ENCODE measurements around the gene NMB. TPM values are rescaled to one million over a fixed set of nuclear protein-coding genes. Genes with fewer than 3 reads are reported as not detected.
"Not testable (repeated sequence)": the region's sequence is repeated elsewhere in the genome, so short reads cannot be mapped to it uniquely, and the experiment has no call there.

NMB gene
- total RNA-seq, 1 donor from 2014 or later, result 17.4 TPM

DNA sequence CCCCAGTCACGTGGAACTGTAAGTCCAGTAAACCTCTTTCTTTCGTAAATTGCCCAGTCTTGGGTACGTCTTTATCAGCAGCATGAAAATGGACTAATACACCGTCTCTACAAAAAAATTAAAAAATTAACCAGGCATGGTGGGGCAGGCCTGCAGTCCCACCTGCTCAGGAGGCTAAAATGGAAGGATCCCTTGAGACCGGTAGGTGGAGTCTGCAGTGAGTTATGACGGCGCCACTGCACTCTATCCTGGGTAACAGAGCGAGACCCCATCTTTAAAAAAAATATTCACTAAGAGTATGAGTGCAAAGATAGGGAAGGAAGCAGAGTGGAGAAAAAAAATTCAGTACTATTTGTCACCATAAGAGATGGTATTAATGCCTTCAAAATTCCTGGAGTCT lies 32.3 kb upstream of the NMB start:
- H3K4me3 ChIP-seq (ENCODE audit: low read depth, low read length), result no peak overlapping the region
- no peak for DNase-seq (ENCODE audit: low read depth)
- TF ChIP-seq, protein P1, sequence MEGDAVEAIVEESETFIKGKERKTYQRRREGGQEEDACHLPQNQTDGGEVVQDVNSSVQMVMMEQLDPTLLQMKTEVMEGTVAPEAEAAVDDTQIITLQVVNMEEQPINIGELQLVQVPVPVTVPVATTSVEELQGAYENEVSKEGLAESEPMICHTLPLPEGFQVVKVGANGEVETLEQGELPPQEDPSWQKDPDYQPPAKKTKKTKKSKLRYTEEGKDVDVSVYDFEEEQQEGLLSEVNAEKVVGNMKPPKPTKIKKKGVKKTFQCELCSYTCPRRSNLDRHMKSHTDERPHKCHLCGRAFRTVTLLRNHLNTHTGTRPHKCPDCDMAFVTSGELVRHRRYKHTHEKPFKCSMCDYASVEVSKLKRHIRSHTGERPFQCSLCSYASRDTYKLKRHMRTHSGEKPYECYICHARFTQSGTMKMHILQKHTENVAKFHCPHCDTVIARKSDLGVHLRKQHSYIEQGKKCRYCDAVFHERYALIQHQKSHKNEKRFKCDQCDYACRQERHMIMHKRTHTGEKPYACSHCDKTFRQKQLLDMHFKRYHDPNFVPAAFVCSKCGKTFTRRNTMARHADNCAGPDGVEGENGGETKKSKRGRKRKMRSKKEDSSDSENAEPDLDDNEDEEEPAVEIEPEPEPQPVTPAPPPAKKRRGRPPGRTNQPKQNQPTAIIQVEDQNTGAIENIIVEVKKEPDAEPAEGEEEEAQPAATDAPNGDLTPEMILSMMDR (conservative IDR thresholded peaks at IDR 0.05; ENCODE audit: low read depth, low read length), result no peak

DNA sequence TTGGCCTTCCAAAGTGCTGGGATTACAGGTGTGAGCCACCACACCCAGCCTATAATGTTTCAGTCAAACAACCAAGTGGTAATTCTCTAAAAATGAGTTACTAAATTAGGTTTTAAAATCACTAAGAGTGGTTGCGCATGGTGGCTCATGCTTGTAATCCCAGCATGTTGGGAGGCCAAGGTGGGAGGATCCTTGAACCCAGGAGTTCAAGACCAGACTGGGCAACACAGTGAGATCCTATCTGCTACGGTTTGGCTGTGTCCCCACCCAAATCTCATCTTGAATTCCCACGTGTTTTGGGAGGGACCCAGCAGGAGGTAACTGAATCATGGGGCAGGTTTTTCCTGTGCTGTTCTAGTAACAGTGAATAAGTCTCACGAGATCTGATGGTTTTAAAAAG lies 31.9 kb upstream of the NMB start:
- H3K4me3 ChIP-seq (ENCODE audit: low read depth, low read length), result no peak overlapping the region
- TF ChIP-seq, protein P1 (conservative IDR thresholded peaks at IDR 0.05; ENCODE audit: low read depth, low read length), result no peak
- no peak for DNase-seq (ENCODE audit: low read depth)

DNA sequence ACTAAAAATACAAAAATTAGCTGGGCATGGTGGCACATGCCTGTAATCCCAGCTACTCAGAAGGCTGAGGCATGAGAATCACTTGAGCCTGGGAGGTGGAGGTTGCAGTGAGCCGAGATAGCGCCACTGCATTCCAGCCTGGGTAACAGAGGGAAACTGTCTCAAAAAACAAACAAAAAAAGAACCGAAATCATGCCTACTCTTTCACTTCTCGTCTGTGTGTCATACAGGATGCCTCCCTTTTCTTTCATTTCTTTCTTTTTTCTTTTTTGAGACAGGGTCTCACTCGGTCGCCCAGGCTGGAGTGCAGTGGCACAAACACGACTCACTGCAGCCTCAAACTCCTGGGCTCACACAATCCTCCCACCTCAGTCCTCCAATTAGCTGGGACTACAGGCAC lies 28.4 kb upstream of the NMB start:
- not testable (repeated sequence) for H3K4me3 ChIP-seq (ENCODE audit: low read depth, low read length); DNase-seq (ENCODE audit: low read depth)

DNA sequence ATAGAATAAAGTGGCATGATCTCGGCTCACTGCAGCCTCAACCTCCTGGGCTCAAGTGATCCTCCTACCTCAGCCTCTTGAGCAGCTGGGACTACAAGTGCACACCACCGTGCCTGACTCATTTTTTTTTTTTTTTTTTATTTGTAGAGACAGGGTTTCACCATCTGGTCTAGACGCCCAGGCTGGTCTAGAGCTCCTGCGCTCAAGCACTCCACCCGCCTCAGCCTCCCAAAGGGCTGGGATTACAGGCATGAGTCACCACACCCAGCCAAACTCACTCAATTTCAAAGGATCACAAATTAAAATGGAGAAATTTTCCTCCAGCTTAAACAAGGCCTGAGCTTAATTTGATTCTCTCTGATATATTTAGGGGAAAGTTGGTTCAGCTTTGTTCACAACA lies 27.3 kb upstream of the NMB start:
- H3K4me3 ChIP-seq (ENCODE audit: low read depth, low read length), result no peak overlapping the region
- no peak for DNase-seq (ENCODE audit: low read depth)

DNA sequence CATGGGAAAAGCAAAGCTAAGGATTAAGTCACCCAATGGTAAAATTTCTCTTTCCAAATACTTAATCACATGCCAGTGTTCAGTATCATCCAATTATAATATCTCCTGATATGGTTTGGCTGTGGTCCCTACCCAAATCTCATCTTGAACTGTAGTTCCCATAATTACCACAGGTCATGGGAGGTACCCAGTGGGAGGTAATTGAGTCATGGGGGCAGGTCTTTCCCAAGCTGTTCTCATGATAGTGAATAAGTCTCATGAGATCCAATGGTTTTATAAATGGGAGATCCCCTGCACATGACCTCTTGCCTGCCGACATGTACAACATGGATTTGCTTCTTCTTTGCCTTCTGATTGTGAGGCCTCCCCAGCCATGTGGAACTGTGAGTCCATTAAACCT lies 26.1 kb upstream of the NMB start:
- TF ChIP-seq, protein P1 (conservative IDR thresholded peaks at IDR 0.05; ENCODE audit: low read depth, low read length), result no peak
- peak; percentile 53 for DNase-seq (ENCODE audit: low read depth)
- no peak overlapping the region for H3K4me3 ChIP-seq (ENCODE audit: low read depth, low read length)

More for the DNA sequence above, 27.3 kb upstream of the NMB start:
- TF ChIP-seq, protein P1 (conservative IDR thresholded peaks at IDR 0.05; ENCODE audit: low read depth, low read length), result no peak

DNA sequence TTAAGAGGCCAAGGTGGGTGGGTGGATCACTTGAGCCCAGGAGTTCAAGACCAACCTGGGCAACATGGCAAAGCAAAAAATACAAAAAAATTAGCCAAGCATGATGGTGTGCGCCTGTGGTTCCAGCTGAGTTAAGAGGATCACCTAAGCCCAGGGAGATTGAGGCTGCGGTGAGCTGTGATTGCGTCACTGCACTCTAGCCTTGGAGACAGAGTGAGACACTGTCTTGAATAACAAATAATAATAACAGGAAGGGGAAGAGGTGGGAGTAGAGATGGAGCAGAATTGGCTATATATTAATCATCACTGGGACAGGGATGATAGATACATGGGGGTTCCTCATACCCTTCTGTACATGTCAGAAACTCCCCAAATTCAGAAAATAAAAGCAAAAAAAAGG lies 23.8 kb upstream of the NMB start:
- TF ChIP-seq, protein P1 (conservative IDR thresholded peaks at IDR 0.05; ENCODE audit: low read depth, low read length), result no peak
- DNase-seq (ENCODE audit: low read depth), result peak; percentile 73
- no peak overlapping the region for H3K4me3 ChIP-seq (ENCODE audit: low read depth, low read length)

DNA sequence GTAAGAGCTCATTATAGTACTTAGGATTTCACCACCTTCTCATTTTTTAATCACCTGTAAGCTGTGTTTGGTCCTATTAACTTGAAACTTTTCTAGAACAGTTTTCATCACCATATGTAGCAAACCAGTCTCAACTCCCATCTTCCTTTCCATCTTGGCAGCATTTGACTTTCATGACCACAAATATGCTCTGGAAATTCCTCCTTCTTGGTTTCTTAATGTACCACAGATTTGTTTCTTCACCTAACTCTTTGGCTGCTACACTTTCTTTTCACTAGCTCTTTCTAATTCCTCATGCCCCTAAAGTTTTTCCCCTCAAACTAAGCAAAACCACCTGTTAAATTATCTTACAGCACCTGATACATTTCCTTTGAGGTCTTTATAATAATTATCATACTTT lies 13.2 kb upstream of the NMB start:
- TF ChIP-seq, protein P1 (conservative IDR thresholded peaks at IDR 0.05; ENCODE audit: low read depth, low read length), result no peak
- H3K4me3 ChIP-seq (ENCODE audit: low read depth, low read length), result no peak overlapping the region
- DNase-seq (ENCODE audit: low read depth), result no peak

DNA sequence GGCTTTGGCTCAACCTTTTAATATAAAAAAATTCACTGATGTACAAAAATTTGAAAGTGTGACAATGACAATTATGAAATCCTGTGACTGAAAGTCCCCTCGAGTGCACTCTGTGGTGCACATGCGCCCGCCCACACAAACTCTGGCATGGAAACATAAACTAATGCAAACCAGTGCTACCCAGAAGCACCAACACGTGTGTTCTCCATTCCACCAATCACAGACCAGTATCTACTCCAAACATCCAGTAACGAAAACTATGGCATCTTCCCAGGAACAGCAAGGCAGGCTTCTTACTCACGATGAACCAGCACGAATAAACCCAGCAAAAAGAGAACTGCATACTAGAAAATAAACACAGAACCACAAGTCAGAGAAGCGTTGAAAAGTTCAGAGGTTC lies 11.7 kb upstream of the NMB start:
- TF ChIP-seq, protein P1 (conservative IDR thresholded peaks at IDR 0.05; ENCODE audit: low read depth, low read length), result no peak
- no peak overlapping the region for H3K4me3 ChIP-seq (ENCODE audit: low read depth, low read length)
- DNase-seq (ENCODE audit: low read depth), result no peak
